GM12878 (cell line): ENCODE results near the gene KDM1B. TPM values are rescaled to one million over a fixed set of nuclear protein-coding genes. Genes with fewer than 3 reads are reported as not detected.

Source experiments
- ATF3 ChIP-seq: IDR thresholded peaks from 2 replicates; pipeline ENCODE4 v1.6.1; 2011; ENCODE audit warnings: low read depth, mild to moderate bottlenecking, low read length, moderate library complexity, borderline replicate concordance; ENCODE audit errors: extremely low read depth
- ATF7 ChIP-seq: fragments of 450-650 bp; IDR thresholded peaks from 2 replicates; pipeline ENCODE4 v1.6.1; 2016; ENCODE audit warnings: low read depth, mild to moderate bottlenecking
- CBX5 ChIP-seq: sonication (generic); IDR thresholded peaks from 2 replicates; pipeline ENCODE4 v1.6.1; 2016; ENCODE audit warnings: low read depth, moderate library complexity, mild to moderate bottlenecking, inconsistent platforms
- CHD1 ChIP-seq: IDR thresholded peaks from 2 replicates; pipeline ENCODE4 v1.6.1; 2012; ENCODE audit warnings: low read depth, low read length, improper control_type of control experiment
- CREB1 ChIP-seq: IDR thresholded peaks from 2 replicates; pipeline ENCODE4 v1.6.1; 2012; ENCODE audit warnings: low read depth, mild to moderate bottlenecking, inconsistent platforms
- GABPA ChIP-seq: IDR thresholded peaks from 2 replicates; pipeline ENCODE4 v1.6.1; 2014; ENCODE audit warnings: antibody characterized with exemption, low read depth, mild to moderate bottlenecking, inconsistent platforms
- KDM1A ChIP-seq: fragments of 200-600 bp; sonication (generic); IDR thresholded peaks from 2 replicates; pipeline ENCODE4 v1.6.1; 2016; ENCODE audit warnings: borderline replicate concordance
- MEF2B ChIP-seq: fragments of 450-650 bp; IDR thresholded peaks from 2 replicates; pipeline ENCODE4 v1.6.1; 2018; ENCODE audit warnings: mild to moderate bottlenecking, moderate library complexity; ENCODE audit not compliant: partially characterized antibody, poor library complexity, severe bottlenecking
- MYB ChIP-seq: fragments of 150-350 bp; IDR thresholded peaks from 2 replicates; pipeline ENCODE4 v1.6.1; 2014; ENCODE audit warnings: mild to moderate bottlenecking, low read depth, low read length, borderline replicate concordance
- NFXL1 ChIP-seq: fragments of 450-650 bp; IDR thresholded peaks from 2 replicates; pipeline ENCODE4 v1.6.1; 2017; ENCODE audit warnings: antibody characterized with exemption, mild to moderate bottlenecking, borderline replicate concordance
- NFYA ChIP-seq: IDR thresholded peaks from 2 replicates; pipeline ENCODE4 v1.6.1; 2011; ENCODE audit warnings: low read depth, mild to moderate bottlenecking, low read length, improper control_type of control experiment, borderline replicate concordance
- NKRF ChIP-seq: fragments of 450-650 bp; conservative IDR thresholded peaks from 2 replicates; pipeline ENCODE4 v1.6.1; 2017; ENCODE audit warnings: mild to moderate bottlenecking, moderate library complexity
- SKIL ChIP-seq: fragments of 450-650 bp; IDR thresholded peaks from 2 replicates; pipeline ENCODE4 v1.6.1; 2017; ENCODE audit warnings: mild to moderate bottlenecking, low read depth, inconsistent platforms; ENCODE audit not compliant: poor library complexity, severe bottlenecking
- SPI1 ChIP-seq: IDR thresholded peaks from 2 replicates; pipeline ENCODE4 v1.6.1; 2011; ENCODE audit warnings: low read depth, mild to moderate bottlenecking, low read length, moderate library complexity, borderline replicate concordance; ENCODE audit not compliant: insufficient read depth
- SRF ChIP-seq, 2 experiments: IDR thresholded peaks; 2 replicates each; pipeline ENCODE4 v1.6.1; 2011; ENCODE audit warnings: low read depth in 2 of 2, low read length in 2 of 2, mild to moderate bottlenecking in 1 of 2, moderate library complexity in 1 of 2
- TARDBP ChIP-seq: IDR thresholded peaks from 2 replicates; pipeline ENCODE4 v1.6.1; 2016; ENCODE audit warnings: borderline replicate concordance
- TBL1XR1 ChIP-seq: IDR thresholded peaks from 2 replicates; pipeline ENCODE4 v1.6.1; 2012; ENCODE audit warnings: low read depth, low read length, improper control_type of control experiment
- WRNIP1 ChIP-seq: IDR thresholded peaks from 2 replicates; pipeline ENCODE4 v1.6.1; 2011; ENCODE audit warnings: low read depth, low read length, improper control_type of control experiment, borderline replicate concordance
- YY1 ChIP-seq: IDR thresholded peaks from 2 replicates; pipeline ENCODE4 v1.6.1; 2011; ENCODE audit warnings: low read depth, mild to moderate bottlenecking, low read length
- ZNF207 ChIP-seq: fragments of 450-650 bp; IDR thresholded peaks from 2 replicates; pipeline ENCODE4 v1.6.1; 2014; ENCODE audit warnings: antibody characterized with exemption, mild to moderate bottlenecking, borderline replicate concordance
- polyA plus RNA-seq, 11 experiments: library from polyadenylated mRNA; depleted of rRNA in 4 of 11; unstranded in 6 of 11; stranded (reverse) in 5 of 11; fragments of >200 nt; fragmentation: Nextera tagmentation in 4 of 11; fragmentation: Illumina TruSeq in 1 of 11; extraction: Ambion mirVana in 4 of 11; extraction: Trizol in 1 of 11; gene quantifications; 1 replicate in 1 of 11; 2 replicates in 10 of 11; pipeline versions ENCODE4 v1.2.1 to v1.2.3, GENCODE V29; 2011 to 2016; ENCODE audit warnings: inconsistent platforms in 2 of 11, missing spikeins in 2 of 11, low read depth in 1 of 11
- total RNA-seq, 4 experiments: library from RNA; depleted of rRNA in 3 of 4; stranded (reverse); fragments of >200 nt in 3 of 4; fragmentation: Illumina TruSeq in 1 of 4; extraction: Trizol in 1 of 4; gene quantifications; 2 replicates each; pipeline versions ENCODE4 v1.2.1 to v1.2.3, GENCODE V29; 2013 to 2021
- TF ChIP-seq, protein P1 (sequence below): IDR thresholded peaks from 2 replicates; pipeline ENCODE4 v1.6.1; 2012; ENCODE audit warnings: mild to moderate bottlenecking, low read depth, low read length

Gene KDM1B
- total and polyA plus RNA-seq, 10 of the 15 experiments (the other 5 are each of a cell fraction or from before 2014, with no cell fraction given), result 1.7 to 22.5 (median 13.9) TPM

- TF ChIP-seq, protein P1, sequence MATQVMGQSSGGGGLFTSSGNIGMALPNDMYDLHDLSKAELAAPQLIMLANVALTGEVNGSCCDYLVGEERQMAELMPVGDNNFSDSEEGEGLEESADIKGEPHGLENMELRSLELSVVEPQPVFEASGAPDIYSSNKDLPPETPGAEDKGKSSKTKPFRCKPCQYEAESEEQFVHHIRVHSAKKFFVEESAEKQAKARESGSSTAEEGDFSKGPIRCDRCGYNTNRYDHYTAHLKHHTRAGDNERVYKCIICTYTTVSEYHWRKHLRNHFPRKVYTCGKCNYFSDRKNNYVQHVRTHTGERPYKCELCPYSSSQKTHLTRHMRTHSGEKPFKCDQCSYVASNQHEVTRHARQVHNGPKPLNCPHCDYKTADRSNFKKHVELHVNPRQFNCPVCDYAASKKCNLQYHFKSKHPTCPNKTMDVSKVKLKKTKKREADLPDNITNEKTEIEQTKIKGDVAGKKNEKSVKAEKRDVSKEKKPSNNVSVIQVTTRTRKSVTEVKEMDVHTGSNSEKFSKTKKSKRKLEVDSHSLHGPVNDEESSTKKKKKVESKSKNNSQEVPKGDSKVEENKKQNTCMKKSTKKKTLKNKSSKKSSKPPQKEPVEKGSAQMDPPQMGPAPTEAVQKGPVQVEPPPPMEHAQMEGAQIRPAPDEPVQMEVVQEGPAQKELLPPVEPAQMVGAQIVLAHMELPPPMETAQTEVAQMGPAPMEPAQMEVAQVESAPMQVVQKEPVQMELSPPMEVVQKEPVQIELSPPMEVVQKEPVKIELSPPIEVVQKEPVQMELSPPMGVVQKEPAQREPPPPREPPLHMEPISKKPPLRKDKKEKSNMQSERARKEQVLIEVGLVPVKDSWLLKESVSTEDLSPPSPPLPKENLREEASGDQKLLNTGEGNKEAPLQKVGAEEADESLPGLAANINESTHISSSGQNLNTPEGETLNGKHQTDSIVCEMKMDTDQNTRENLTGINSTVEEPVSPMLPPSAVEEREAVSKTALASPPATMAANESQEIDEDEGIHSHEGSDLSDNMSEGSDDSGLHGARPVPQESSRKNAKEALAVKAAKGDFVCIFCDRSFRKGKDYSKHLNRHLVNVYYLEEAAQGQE, result no peak
- TF ChIP-seq KDM1A, result no peak
- no peak for TF ChIP-seq TARDBP
- TF ChIP-seq NFYA, result no peak
- TF ChIP-seq CREB1, result 0 out of 2 replicates have a peak, but pooled peaks have one; percentile 26
- peak; percentile 92; the same call in 1 of the 2 replicates for TF ChIP-seq TBL1XR1
- no peak for TF ChIP-seq ATF3
- TF ChIP-seq GABPA, result peak; percentile 33; the same call in 1 of the 2 replicates
- TF ChIP-seq NKRF, result peak; percentile 51; the same call in 1 of the 2 replicates
- TF ChIP-seq NFXL1, result no peak
- TF ChIP-seq WRNIP1, result no peak
- TF ChIP-seq CHD1, result no peak
- no peak for TF ChIP-seq MYB
- TF ChIP-seq MEF2B, result no peak
- TF ChIP-seq SPI1, result no peak
- TF ChIP-seq ZNF207, result no peak
- no peak for TF ChIP-seq SRF (IDR thresholded peaks at IDR 0.05; ENCODE audit: low read depth in 2 of 2, low read length in 2 of 2)
- 0 out of 2 replicates have a peak, but pooled peaks have one; percentile 64 for TF ChIP-seq CBX5
- TF ChIP-seq ATF7, result no peak
- TF ChIP-seq YY1, result no peak
- peak; percentile 83 for TF ChIP-seq SKIL
Measured at GRCh38 chr6:18262702-18263417, 107.6 kb downstream of the KDM1B start (continued).
